ENCODE results near the gene ZNF652.

GRCh38 chr17:49382556-49382955 lies 20.5 kb upstream of the ZNF652 start:
- no peak for TF ChIP-seq EZH2 (IDR thresholded peaks at IDR 0.05; ENCODE audit: low read depth, unreplicated experiment)
- TF ChIP-seq POLR2AphosphoS5 (IDR thresholded peaks at IDR 0.05; ENCODE audit: low read depth): no peak
- no peak for TF ChIP-seq CTCF (conservative IDR thresholded peaks at IDR 0.05; ENCODE audit: low read depth in 2 of 2)
- no peak for TF ChIP-seq ZNF331 (CRISPR knock-in tag; IDR thresholded peaks at IDR 0.05; ENCODE audit: low read depth)
- TF ChIP-seq EZH2phosphoT487 (IDR thresholded peaks at IDR 0.05; ENCODE audit: unreplicated experiment): no peak

All from GM23338 (cell line).